ENCODE data around the gene IGFBP7. TPM values are rescaled to one million over a fixed set of nuclear protein-coding genes. Genes with fewer than 3 reads are reported as not detected.
A peak's percentile ranks its signal among the peaks of the same experiment; 100 is the strongest.

IGFBP7 gene, protein sequence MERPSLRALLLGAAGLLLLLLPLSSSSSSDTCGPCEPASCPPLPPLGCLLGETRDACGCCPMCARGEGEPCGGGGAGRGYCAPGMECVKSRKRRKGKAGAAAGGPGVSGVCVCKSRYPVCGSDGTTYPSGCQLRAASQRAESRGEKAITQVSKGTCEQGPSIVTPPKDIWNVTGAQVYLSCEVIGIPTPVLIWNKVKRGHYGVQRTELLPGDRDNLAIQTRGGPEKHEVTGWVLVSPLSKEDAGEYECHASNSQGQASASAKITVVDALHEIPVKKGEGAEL
- total RNA-seq, result 27.1 TPM

DNA sequence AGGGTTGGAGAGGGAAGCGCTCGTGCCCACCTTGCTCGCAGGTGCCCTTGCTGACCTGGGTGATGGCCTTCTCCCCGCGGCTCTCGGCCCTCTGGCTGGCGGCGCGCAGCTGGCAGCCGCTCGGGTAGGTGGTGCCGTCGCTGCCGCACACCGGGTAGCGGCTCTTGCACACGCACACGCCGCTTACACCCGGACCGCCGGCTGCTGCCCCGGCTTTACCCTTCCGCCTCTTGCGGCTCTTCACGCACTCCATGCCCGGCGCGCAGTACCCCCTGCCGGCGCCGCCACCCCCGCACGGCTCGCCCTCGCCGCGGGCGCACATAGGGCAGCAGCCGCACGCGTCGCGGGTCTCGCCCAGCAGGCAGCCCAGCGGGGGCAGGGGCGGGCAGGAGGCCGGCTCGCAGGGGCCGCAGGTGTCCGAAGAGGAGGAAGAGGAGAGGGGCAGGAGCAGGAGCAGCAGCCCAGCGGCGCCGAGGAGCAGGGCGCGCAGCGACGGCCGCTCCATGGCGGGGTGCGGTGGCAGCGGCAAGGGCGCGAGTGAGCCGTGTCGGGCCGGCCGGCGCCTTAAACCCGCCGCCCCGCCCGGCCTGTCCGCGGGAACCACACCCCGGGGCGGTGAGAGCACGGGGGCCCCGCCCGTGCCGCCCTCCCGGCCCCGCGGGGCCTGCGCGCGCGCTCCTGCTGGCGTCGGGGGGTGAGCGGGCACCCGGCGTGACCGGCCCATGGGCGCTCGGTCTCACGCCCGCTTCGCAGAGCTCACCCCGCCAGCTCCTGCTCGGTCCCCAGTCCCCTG is at the start of gene IGFBP7:
Gene IGFBP7, minus strand, starts transcription at position 539 of the 793 bp plus-strand sequence. Its CDS starts 34 bp downstream, at position 505.
- no peak for DNase-seq

DNA sequence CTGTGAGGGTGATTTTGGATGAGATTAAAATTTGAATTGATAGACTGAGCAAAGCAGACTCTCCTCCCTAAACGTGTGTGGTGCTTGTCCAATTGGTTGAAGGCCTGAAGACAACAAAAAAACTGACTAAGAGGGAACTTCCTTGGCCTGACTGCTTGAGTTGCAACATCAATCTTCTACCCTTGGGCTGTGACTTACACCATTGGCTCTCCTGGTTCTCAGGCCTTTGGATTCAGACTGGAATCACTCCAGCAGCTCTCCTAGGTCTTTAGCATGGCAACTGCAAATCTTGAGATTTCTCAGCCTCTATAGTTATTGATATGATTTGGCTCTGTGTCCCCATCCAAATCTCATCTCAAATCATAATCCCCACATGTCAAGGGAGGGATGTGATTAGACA is 49.7 kb upstream of the IGFBP7 start:
- no peak for DNase-seq

- DNase-seq, result no peak
Observed at GRCh38 chr4:57158762-57159161, 48.6 kb upstream of the IGFBP7 start.

DNA sequence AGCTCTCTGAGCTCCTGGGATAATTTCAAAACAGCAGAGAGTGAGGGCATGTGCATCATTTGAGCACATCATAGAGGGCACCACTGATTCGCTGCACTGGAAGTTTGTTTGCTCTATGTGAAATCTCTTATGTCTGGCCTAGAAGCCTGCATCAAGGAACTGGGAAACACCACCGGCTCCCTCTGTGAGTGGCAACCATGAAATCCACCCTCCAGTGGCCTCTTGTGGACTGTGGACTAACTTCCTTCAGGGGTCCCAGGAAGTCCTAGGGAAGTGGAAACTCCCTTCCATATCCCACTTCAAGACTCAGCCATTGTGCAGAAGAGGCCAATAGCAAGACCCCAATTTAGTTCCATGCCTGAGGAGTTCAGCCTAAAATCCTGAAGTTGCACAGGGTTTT is 48.0 kb upstream of the IGFBP7 start:
- DNase-seq, result no peak

GRCh38 chr4:57157596-57158137 is 47.5 kb upstream of the IGFBP7 start:
- DNase-seq, result peak; percentile 6

DNA sequence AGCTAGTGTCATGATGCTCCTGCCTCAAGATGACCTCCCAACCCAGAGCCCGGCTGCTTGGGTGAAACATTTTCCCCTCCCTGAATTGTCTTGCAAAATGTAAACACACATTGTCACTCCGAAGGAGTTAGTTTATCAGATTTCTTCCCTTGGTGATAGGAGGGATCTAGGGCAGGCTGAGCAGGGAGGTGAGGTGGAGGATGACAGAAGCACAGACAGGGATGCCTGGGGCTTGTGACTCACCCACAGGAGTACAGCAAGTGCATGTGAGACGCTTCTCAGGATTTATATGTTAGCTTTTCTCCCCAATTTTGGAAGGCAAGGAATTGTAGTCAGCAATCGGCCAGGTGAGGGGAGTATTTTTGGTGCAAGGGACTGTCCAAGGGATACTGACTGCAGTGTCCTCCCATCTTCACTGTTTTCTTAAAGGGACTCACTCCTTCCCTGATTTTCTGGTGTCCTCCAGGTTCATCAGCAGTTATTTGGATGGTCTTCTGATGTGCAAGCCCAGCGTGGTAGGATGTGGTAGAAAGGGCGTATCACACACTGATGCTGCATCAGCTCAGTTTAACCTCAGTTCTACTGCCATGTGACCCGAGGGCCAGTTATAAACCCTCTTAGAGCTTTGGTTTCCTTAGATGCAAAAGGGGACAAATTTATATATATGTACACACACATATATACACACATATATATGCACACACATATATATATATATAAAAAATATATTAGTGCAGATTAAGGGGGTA is 46.2 kb upstream of the IGFBP7 start:
- no peak for DNase-seq

DNA sequence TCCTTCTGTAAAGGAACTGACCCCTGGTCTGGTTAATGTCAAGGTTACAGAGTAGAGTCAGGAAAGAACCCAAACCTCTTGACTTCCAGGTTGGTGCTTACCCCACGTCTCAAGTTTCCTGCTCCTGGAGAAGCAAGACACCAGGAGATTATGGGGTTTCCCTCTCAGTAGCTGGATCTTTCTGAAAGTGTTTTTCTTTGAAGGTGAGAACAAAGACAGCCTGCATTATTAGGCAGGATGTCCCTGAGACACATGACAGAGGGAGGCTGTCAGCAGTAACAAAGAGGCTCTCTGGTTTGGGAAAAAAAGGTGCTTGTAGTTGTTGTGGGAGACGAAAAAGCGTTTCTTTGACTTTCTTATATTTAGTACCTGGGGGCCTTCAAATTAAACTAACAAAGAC is 44.7 kb upstream of the IGFBP7 start:
- no peak for DNase-seq

GRCh38 chr4:57154191-57154590 is 44.0 kb upstream of the IGFBP7 start:
- DNase-seq, result no peak

- no peak for DNase-seq
Observed at GRCh38 chr4:57153207-57153606, 43.0 kb upstream of the IGFBP7 start.

GRCh38 chr4:57151481-57151880 is 41.3 kb upstream of the IGFBP7 start:
- DNase-seq, result no peak

DNA sequence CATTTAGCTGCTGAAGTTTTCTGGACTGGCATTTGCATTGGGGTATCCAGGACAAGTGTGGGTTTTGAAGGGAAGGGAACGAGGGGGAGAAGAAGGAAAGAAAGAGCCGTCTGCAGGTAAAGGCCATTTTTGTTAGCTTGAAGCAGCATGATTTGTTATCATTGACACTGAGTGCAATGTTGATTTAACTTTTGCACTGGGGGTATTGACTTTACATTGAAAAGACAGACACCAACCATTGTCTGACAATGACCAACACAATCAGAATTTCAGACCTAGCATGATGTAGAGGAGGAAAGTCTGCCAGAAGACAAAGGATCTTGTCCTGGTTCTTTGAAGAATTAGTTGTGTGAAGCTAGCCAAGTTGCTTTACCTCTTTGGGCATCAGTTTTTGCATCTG is 39.6 kb upstream of the IGFBP7 start:
- DNase-seq, result no peak

GRCh38 chr4:57148831-57149505 is 38.8 kb upstream of the IGFBP7 start:
- DNase-seq, result no peak

GRCh38 chr4:57148177-57148576 is 38.0 kb upstream of the IGFBP7 start:
- DNase-seq, result no peak

DNA sequence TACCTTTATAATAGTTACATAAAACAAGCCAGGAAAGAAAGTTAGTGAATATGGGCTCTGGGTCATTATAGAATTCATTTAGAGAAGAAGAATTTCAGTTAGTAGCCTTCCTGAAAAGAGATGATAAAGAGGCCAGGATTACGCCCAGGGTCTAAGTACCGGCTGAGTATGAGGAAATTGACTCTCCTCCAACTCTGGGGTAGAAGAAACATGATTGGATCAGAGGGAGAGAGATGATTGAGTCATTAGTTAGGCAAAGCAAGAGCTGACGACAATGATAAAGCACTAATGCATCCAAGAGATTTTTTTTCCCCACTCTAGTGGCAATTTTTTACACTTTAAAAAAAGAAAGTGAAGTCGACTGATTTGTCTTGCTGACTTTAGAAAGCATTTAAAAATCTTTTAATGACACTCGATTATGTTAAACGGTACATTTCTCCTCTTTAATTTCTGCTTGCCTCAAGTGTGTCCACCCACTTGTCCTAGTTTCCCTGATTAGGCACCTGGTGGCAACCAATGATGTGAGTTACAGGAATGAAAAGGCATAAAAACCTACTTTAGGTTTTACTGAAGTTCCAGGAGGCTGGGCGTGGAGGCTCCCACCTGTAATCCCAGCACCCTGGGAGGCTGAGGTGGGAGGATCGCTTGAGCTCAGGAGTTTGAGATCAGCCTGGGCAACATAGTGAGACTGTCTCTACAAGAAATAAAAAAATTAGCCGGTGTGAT is 37.3 kb upstream of the IGFBP7 start:
- DNase-seq, result no peak

DNA sequence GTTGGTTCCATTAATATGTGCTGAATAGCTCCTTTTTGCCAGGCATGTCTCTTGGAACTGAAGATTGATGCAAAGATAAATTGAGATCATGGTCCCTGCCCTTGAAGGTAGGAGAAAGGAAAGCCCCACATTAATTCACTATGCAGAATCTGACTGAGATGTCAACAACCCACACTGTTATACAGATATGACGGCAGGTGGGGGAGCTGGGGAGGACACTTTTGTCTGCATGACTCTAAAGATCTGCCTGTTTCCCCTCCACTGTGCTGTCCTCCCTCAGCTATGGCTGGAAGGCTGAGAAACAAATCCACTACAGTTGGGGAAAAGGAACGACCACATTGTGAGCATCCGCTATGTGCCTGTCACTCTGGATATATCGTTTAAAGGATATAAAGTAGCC is 36.3 kb upstream of the IGFBP7 start:
- DNase-seq, result no peak

DNA sequence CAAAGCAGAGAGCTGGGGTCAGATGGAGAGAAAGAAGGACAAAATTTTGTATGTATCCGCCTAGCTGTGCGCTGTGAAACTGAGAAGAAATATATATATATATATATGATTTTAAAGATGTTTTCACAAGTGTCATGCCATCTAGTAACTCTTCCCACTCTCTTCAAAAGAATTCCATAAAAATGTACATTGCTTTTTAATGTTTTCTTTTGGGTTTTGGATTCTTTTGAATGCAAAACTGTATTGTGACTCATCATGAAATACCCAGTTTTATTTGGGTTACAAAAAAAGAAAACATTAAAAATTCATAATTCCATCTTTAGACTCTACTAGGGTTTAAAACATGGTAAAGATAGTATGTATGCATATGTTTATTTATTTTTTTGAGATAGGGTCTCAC is 34.3 kb upstream of the IGFBP7 start:
- DNase-seq, result no peak

DNA sequence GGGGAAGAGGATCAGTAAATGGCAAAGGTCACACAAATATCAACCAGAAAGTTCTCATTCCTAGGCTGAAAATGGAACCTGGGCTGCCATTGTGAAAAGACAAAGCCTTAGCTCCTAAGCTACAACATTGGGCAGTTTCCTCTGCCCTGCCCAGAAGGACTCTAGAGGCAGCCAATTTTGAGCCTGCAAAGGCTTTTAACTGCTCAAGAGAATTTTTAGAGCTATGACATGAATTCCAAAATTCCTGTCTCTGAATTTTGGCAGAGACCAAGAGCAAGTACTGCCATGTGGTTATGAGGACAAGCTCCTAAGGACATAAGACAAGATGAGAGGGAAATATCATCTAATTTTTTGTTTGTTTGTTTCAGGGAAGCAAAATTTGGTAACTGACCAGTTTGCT is 29.6 kb upstream of the IGFBP7 start:
- DNase-seq, result no peak

DNA sequence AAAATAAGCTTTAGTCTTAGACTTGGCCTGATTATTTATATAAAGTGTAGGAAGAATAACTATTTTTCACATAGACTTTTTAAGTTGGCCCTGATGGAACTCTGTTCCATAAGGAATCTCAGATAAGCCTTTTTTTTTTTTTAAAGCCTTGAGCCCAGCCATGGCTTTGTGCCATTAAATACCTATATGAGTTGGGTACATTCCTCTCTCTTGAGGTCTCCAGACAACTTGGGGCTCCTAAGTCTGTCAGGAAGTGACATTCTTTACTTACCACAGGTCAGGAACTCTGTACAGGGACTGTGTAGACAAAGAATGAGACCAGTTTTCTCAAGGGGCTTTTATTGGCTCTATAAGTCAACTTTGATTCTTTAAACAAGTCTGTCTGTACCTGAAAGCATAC is 27.1 kb upstream of the IGFBP7 start:
- no peak for DNase-seq

DNA sequence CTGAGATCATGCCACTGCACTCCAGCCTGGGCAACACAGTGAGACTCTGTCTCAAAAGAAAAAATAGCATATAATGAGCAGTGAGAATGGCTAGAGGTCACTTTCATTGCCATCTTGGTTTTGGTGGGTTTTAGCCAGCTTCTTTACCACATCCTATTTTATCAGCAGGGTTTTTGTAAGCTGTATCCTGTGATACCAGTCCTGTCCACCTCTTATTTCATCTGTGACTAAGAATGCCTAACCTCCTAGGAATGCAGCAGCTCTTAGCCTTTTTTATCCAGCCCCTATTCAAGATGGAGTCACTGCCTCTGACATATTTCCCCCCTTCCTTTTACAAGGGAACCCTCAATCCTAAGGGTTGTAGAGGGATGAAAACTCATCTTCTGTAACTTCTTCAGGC is 26.1 kb upstream of the IGFBP7 start:
- DNase-seq, result no peak

DNA sequence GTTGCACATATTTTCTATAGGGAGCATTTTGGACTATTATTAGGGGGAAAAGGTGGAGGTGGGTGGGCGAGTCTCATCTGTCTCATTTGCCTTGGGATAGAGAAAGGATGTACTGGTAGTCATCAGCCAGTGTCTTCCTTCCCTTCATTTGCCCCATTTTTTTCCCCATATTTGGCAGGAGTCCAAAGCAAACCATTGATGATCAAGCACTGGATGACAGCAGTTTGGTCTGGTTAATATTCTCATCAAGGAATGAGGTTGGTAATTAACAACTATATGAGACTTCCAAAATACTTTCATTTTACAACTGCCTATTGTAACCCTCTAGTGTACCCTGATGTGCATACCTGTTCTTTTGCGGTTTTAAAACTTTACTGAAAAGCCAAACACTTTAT is 22.6 kb upstream of the IGFBP7 start:
- no peak for DNase-seq

DNA sequence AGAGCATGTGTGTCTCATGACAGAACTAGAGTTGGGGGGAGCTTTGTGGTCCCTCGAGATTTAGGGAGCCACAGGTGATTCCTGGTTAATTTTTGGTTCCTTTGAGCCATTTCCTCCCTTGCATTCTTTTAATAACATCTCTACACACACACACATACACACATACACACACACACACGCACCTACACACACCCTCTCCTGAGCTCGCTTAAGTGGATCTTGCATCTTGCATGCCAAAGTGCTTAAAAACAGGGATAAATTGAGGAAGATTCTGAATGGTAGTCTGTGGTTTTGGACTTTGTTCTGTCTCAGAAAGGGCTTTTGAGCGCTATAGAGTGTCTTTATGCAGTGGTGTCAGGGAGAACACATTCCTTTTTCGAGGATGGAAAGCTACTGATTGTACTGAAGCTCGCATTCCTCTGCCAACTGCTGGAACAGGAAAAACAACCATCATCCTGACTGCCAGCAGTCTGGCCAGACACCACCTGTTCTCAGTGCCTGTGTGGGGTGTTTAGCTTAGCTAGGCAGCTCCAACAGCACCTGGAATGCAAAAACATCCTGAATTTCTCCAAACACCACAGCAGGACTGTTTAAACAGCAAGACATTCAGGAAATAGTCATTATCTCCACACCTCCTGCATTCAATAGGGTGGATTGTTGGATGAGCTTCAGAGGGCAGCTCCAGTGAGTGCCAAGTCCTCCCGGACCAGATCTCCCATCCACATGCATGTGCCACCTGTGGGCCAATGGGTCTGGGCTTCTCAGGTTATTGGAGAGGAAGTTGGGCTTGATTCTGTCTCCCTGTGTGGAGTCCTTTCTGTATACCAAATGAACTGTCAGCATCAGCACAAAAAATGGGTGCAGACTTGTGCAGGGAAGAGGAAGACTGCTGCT is 21.9 kb upstream of the IGFBP7 start:
- DNase-seq, result peak; percentile 36

Measured in occipital lobe (tissue), 2 donors.